Measurements from ENCODE around the gene FBXO42.

DNA sequence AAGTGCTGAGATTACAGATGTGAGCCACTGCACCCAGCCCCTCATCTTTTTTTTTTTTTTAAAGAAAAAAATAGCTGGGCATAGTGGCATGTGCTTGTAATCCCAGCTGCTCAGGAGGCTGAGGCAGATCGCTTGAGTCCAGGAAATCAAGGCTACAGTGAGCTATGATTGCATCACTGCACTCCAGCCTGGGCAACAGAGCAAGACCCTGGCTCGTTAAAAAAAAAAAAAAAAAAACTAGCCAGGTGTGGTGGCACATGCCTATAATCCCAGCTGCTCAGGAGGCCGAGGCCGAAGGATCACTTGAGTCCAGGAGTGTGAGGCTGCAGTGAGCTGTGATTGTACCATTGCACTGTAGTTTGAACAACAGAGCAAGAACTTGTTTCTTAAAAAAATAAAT lies 28.6 kb upstream of the FBXO42 start:
- TF ChIP-seq, protein P1, sequence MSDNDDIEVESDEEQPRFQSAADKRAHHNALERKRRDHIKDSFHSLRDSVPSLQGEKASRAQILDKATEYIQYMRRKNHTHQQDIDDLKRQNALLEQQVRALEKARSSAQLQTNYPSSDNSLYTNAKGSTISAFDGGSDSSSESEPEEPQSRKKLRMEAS (IDR thresholded peaks at IDR 0.05) = no peak
- TF ChIP-seq, protein P2, sequence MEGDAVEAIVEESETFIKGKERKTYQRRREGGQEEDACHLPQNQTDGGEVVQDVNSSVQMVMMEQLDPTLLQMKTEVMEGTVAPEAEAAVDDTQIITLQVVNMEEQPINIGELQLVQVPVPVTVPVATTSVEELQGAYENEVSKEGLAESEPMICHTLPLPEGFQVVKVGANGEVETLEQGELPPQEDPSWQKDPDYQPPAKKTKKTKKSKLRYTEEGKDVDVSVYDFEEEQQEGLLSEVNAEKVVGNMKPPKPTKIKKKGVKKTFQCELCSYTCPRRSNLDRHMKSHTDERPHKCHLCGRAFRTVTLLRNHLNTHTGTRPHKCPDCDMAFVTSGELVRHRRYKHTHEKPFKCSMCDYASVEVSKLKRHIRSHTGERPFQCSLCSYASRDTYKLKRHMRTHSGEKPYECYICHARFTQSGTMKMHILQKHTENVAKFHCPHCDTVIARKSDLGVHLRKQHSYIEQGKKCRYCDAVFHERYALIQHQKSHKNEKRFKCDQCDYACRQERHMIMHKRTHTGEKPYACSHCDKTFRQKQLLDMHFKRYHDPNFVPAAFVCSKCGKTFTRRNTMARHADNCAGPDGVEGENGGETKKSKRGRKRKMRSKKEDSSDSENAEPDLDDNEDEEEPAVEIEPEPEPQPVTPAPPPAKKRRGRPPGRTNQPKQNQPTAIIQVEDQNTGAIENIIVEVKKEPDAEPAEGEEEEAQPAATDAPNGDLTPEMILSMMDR (CRISPR knock-in tag; IDR thresholded peaks at IDR 0.05) = no peak
- no peak for TF ChIP-seq EZH2 (conservative IDR thresholded peaks at IDR 0.05; ENCODE audit: low read depth, low read length)
- no peak for TF ChIP-seq MAFG (CRISPR knock-in tag; IDR thresholded peaks at IDR 0.05)
- TF ChIP-seq SALL2 (CRISPR knock-in tag; IDR thresholded peaks at IDR 0.05) = no peak
- no peak for TF ChIP-seq SIN3A (IDR thresholded peaks at IDR 0.05; ENCODE audit: borderline replicate concordance, low read depth, low read length)
- TF ChIP-seq MXI1 (IDR thresholded peaks at IDR 0.05; ENCODE audit: borderline replicate concordance, low read depth, low read length) = no peak
- TF ChIP-seq RXRA (CRISPR knock-in tag; IDR thresholded peaks at IDR 0.05) = no peak
- TF ChIP-seq, protein P3, sequence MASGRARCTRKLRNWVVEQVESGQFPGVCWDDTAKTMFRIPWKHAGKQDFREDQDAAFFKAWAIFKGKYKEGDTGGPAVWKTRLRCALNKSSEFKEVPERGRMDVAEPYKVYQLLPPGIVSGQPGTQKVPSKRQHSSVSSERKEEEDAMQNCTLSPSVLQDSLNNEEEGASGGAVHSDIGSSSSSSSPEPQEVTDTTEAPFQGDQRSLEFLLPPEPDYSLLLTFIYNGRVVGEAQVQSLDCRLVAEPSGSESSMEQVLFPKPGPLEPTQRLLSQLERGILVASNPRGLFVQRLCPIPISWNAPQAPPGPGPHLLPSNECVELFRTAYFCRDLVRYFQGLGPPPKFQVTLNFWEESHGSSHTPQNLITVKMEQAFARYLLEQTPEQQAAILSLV (CRISPR knock-in tag; IDR thresholded peaks at IDR 0.05; ENCODE audit: borderline replicate concordance) = no peak
- no peak for TF ChIP-seq ZNF510 (CRISPR knock-in tag; IDR thresholded peaks at IDR 0.05; ENCODE audit: low read depth)
- no peak for TF ChIP-seq U2AF2 (IDR thresholded peaks at IDR 0.05; ENCODE audit: low read depth, low read length)
- TF ChIP-seq, protein P4, sequence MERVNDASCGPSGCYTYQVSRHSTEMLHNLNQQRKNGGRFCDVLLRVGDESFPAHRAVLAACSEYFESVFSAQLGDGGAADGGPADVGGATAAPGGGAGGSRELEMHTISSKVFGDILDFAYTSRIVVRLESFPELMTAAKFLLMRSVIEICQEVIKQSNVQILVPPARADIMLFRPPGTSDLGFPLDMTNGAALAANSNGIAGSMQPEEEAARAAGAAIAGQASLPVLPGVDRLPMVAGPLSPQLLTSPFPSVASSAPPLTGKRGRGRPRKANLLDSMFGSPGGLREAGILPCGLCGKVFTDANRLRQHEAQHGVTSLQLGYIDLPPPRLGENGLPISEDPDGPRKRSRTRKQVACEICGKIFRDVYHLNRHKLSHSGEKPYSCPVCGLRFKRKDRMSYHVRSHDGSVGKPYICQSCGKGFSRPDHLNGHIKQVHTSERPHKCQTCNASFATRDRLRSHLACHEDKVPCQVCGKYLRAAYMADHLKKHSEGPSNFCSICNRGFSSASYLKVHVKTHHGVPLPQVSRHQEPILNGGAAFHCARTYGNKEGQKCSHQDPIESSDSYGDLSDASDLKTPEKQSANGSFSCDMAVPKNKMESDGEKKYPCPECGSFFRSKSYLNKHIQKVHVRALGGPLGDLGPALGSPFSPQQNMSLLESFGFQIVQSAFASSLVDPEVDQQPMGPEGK (CRISPR knock-in tag; IDR thresholded peaks at IDR 0.05) = no peak
